ENCODE measurements around the gene GLDN.

Gene GLDN

DNA sequence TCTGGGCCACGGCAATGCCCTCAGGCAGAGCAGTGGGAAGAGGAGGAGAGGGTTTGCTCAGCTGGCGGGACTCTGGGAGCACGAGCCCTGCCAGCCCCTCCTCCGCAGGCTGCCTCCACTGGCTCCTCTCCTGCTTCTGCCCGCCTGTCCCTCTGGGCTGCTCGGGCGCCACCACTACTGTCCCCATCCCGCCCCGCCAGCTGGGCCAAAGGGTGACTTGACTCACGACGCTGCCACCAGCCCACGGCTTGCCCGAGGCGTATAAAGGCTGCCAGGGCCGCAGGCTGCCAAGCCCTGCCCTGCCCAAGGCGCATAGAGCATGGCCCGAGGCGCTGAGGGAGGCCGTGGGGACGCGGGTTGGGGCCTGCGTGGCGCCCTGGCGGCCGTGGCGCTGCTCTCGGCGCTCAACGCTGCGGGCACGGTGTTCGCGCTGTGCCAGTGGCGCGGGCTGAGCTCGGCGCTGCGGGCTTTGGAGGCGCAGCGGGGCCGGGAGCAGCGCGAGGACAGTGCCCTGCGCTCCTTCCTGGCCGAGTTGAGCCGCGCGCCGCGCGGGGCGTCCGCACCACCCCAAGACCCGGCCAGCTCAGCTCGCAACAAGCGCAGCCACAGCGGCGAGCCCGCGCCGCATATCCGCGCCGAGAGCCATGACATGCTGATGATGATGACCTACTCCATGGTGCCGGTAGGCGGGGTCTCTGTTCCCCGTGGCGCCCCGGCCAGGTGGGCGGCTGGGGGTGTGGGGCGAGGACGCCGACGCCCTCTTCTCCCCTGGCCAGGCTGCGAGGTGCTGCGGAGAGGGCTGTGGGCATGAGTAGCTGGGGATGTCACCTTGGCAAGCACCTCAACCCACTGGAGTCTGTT, at the start of gene GLDN:
Gene GLDN (plus strand): TSS at position 290 of the 861 bp plus-strand sequence. CDS start 30 bp downstream, at position 320.
- DNase-seq (ENCODE audit: low read depth in 3 of 3): no peak

DNA sequence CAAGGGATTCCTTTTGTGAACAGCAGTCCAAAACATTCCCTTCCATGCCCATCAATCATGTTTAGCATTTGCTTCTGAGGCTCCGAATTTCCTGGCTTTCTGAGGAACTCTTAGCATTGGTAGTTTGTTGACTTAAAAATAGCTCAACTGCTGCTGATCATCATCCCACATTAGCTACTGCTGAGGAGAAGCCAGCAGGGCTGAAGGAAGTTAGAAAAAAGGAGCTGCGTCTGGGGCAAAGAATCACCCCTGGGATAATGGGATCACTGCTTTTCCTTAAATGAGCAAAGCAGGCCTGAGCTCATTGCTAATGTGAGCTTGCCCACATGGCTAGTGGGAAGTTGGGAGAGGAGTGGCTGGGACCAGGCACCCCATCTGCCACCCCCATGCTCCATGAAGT, 42.8 kb upstream of the GLDN start:
- DNase-seq (ENCODE audit: low read depth in 3 of 3): no peak

DNA sequence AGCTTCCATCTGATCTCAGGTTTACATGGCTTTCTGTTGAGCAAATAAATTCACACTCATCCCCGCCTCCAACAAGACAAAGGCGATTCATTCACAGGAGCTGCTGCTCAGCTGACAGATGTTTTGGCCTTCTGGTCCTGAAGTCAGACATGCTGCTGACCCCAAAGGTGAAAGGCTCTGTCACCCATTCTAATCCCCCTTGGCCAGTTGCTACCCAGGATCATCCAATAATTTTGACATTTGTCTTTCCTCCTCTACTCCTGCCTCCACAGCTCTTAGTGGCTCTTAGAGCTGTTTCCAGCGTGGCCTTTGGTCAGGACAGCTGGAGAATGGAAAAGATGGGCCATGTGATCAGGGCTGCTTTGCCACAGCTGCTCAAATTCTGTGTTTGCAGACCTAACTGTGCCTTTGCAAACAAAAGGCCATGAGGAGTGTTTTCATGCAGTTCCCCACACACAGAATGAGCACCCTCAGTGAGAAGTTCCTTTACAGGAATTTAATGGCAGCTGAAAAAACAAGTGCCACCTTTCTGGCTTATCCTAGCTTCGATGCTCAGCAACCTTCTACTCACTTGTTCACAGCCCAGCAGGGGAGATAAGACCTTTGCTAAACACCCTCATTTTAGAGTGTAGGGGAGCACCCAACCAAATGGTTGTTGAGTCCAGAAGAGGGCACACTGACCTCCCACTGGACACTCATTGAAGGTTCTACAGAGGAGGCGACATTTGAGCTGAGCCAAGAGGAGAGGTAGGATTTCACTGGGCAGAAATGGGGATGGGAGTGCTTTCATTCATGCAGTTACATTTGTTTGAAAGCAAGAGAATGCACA, 42.1 kb upstream of the GLDN start:
- DNase-seq (ENCODE audit: low read depth in 3 of 3): no peak

DNA sequence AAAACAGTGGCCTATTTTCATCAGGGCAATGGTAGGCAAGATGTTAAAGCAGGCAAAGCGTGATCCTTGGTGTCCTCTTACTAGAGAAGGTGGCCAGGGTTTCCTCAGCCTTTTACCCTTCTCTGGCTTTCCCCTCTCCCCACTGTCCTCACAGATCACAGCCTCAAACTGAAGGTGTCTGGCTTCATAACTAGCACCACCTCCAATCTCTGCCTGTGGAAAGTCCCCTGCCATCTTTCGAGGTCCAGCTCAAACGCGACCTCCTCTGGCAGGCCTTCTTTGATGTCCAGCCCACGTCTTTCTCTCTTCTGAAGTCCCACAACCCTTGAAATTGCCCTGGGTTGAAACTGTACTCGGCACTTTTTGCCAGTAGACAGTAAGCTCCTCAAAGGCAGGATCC, 39.0 kb upstream of the GLDN start:
- DNase-seq (ENCODE audit: low read depth in 3 of 3): no peak

DNA sequence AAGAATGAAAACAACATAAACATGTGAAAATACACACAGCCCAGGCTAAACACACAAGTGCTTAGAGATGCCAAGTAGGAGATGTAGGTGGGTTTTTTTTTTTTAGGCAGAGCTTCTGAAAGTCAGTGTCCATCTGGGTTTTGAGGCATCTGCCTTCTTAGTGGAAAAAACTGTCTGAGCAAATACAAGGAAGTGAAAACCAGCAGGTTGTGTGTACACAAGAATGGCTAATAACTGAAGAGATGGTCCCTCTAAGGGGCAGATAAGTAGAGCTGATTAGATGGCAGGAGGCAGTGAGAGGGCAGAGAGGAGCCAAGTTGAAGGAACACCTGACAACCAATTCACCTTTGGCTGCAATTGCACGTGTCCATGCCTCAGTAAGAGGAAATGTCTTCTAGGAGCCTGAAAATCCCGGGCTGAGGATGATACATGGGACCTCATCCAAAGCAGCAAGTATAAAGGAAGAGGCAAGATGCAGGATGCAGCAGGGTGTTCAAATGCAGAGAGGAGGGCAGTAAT, 37.9 kb upstream of the GLDN start:
- DNase-seq (ENCODE audit: low read depth in 3 of 3): no peak

DNA sequence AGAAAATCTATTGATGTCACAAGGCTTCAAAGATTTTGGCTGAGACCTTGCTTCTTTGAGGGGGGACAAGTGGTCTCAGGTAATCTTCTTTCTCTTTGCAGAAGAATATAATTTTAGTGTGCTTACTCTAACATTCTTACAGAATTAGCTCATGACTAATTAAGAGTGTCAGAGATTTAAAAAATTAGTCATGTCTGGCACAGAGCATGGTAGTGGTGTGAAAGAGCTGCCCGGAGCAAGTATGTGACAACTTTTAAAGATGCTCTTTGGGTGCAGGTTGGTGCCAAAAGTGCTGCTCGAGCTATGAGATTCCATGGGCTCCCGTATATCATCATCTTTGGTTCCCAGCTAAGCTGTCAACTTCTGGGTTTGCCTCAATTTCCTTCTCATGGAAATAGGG, 34.1 kb upstream of the GLDN start:
- DNase-seq (ENCODE audit: low read depth in 3 of 3): no peak

DNA sequence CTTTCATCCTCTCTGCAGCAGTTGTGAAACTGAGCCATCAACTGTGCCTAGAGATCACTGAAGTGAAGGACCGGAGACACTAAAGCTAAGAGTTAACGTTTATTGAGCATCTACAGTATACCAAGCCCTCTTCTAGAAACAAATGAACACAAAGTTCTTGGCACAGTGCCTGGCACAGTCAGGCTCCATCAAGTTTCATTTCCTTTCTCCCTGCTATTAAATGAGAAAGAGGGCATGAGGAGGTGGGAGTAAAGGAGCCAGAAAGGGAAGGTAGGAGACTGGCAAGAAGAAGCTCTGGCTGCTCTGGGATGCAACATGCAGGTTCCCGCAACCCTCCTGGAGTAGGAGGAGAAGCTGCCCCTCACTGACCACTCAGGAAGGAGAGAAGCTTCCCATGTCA, 33.6 kb upstream of the GLDN start:
- no peak for DNase-seq (ENCODE audit: low read depth in 3 of 3)

DNA sequence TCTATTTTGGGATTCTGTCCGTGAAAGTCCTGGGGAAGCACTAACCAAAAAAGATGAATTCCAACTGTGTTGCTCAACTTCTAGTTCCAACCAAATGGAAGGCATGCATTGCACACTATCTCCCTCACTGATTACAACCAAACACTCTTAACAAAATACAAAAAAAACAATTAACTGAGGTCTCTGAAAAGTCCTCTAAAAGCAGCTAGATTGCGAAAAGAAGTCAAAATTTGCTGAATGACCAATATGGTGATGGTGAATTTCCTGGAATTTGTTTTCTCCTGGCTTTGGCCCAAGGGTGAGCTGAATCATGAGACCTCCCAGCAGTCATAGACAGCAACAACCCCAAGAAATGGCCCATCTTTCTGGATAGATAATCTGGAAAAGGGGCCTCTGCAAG, 31.4 kb upstream of the GLDN start:
- no peak for DNase-seq (ENCODE audit: low read depth in 3 of 3)

DNA sequence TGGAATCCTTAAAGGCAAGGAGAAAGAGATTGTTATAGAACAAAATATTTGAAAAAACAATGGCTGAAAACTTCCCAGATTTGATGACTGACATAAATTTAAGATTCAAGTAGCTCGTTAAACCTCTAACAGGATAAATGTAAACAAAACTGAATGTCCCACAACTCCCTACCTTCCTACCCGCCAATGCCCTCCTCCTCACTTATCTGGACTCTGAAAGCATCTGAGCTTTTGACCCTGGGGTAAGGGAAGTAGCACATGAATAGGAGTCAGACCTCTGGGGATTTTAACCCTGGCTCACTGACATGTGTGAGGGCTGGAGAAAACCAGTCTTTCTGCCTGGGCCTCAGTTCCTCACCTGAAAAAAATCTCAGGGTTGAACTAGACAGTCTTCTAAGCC, 29.9 kb upstream of the GLDN start:
- no peak for DNase-seq (ENCODE audit: low read depth in 3 of 3)

DNA sequence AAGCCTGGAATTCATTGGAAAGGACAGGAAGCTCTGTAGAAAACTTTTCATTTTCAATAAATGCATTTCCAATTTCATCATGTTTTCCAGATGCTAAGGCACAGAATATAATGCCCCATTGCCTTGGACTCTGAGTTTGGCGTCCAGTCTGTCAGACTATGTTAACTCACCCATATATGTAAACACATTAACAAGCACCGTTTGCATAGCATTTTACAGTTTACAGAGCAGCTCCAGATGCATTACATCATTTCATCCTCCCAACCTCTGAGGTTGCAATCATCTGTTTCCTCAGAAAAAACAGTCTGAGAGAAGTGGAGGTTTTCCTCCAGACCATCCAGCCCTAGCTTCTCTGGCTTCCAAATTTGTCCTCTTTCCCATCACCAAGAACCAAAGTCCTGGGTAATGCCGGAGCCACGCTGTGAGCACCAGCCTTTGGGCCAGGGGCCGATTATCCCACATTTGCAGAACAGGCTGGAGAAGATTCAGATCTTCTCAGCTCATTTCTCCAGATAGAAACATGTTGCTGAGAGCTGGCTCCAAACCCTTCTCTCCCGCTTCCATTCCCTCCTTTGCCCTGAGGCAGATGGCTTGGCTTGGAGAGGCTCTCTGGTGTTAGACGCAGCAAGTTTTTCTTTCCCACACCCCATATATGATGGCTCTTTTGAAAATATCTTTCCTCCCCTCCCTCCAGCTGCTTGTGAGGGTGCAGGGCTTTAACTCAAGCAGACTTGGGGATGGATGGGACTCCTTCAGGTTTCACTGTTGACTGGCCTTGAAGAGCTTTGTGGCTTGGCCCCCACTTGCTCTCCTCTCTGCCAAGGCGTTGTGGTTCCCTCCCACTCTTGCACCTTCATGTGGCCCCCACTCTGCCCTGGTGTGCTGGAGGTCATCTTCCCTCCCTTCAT, 29.0 kb upstream of the GLDN start:
- no peak for DNase-seq (ENCODE audit: low read depth in 3 of 3)

DNA sequence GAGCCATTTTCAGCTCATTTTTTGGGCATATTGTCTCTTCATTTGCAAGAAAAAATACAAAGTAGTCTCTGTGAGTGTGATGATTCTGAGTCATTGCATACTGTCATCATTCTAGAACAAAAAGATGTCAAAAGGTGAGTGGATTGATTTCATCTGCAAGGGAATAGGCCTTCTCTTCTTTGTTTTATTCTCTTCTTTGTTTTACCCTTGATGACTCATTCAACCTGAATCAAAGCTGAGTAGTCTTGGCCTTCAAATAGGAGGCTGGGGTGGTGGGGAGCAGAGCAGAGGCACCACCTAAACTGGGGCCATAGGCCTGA, 28.4 kb upstream of the GLDN start:
- DNase-seq (ENCODE audit: low read depth in 3 of 3): no peak

DNA sequence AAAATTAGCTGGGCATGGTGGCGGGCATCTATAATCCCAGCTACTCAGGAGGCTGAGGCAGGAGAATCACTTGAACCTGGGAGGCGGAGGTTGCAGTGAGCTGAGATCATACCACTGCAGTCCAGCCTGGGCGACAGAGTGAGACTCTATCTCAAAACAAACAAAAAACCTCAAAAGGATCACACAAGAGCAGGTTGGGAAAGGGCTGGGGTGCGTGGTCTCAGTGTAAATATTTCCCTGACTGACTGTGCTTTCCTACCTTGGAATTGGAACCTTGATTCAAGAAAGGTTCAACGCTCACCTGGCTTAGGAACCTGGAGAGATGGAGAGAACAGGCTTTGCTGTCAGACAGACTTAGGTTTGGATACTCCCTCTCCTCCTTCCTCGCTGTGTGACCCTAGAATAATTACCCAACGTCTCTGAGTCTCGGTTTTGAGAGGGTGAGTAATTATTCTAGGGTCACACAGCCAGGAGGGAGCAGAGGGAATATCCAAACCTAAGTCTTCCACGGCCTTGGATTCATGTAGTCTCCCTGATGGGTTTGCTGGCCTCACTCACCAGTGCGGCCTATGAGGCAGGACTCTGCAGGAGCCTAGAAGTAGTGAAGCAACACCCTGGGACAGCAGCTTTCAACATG, 27.7 kb upstream of the GLDN start:
- DNase-seq (ENCODE audit: low read depth in 3 of 3): no peak

DNA sequence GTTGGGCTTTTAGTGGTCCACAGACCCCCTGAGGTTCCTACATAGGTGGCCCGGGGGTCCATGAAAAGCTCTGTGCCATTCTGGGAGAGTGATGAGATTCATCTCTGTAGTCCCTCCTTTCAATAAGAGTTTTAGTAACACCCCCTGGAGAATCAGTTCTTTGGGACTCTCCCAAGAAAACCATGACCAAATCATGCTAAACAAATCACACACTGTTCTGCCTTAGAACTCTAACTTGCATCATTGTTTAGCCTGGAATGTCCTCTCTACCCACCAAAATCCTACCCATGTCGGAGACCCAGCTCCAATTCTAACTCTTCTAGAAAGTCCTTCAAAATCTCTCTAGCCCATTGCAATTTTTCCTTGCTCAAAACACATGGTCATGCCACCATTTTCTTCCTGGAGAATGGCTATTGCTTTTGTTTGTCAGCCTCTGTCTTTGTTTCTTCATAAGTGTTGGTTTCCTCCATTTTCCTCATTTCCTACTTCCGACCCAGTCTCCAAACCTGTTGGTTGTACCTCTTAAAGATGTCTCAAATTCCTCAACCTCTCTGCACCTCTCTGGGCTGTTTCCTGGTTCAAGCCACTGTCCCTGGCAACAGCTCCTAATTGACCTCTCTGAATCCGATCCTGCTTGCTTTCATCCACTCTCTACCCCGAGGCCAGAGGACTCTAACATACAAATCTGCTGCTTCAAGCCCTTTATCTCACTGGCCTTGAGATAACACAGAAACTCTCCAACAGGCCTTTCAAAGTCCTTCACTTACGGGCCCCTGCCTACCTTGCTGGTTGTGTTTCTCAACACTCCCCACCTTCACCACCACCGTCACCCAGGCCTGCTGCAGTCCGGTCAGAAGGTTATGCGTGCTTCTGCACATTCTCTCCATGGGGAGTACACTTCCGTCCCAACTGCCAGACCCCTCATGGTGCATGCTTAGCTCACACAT, 26.8 kb upstream of the GLDN start:
- DNase-seq (ENCODE audit: low read depth in 3 of 3): no peak

DNA sequence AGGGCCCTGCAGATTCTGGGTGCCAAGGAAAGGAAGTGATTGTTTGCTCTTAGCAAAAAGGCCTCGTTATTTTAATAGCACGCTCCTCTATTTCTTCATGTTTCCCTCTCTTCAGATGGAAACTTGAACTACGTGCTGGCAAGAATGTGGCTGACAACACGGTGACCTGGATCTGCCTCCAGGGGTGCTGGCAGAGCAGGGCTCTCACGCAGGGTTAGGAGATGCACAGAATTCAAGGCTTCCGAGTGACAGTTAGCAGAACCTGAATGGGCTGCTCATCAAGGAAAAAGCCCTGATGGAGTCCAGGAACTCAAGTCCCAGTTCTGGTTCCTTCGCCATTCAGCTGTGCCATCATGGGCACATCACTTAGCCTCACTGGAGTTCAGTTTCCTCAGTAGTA, 25.7 kb upstream of the GLDN start:
- DNase-seq (ENCODE audit: low read depth in 3 of 3): no peak

DNA sequence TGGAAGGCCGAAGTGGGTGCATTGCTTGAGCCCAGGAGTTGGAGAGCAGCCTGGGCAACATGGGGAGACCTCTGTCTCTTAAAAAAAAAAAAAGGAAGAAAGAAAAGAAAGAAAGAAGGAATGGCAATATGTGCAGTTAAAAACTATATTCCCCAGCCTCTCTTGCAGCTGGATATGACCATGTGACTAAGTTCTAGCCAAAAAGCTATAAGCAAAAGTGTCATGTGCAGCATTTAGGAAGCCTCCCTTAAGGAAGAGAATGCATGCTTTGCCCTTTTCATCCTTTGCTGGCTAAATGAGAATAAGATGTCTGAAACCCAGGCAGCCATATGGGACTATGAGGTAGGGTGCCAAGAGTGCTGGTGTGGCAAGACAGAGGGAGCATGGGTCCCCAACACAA, 24.8 kb upstream of the GLDN start:
- no peak for DNase-seq (ENCODE audit: low read depth in 3 of 3)

DNA sequence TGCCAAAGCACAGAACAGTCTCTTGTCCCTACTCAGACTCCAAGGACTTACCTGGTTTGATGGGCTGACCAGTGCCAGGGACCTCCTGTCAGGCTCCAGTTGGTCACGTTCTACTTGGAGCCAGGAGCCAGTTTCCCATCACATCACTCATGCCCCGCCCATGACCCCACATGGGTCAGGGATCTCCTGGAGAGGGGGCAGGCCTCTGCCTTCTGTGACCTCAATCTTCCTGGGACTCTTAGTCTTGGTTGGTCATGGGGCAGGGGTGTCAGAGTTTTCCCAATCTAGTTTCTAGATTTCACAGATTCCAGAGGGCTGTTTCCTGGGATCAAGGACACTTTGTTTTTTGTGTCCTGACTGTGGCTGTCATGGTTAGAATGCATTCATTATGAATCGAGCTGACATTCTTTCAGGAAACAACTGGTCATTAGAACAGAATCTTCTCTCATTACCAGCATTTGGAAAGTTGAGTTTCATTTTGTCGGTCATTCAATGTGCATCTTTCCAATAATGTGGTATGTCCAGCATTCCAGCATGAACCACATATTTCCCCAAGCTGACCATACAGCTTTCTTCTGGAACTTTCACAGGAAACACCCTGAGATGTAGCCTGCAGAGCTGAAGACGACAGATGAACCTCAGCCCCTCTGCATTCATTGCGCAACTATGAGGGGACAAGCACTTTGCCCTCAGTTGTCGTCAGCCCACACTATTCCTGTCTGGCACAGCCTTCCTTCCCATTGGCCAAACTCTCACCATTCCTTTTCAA, 22.9 kb upstream of the GLDN start:
- no peak for DNase-seq (ENCODE audit: low read depth in 3 of 3)

DNA sequence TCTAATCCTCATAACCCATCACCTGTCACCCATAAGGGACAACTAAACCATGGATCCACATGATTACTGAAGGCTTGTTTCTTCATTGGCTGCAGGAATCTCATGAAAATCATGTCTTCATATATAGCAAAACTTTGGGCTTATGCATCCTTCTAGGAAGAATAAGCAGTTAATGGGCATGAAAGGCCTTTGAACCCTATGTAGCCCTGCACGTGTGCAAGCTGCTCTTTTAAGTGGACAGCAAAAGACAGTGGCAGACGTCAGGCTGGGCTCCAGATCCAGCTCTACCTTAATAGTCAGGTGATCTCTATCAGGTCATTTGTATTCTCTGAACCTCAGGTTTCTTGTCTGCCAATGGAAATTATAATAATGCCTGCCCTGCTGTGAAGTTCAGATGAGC, 21.9 kb upstream of the GLDN start:
- no peak for DNase-seq (ENCODE audit: low read depth in 3 of 3)

DNA sequence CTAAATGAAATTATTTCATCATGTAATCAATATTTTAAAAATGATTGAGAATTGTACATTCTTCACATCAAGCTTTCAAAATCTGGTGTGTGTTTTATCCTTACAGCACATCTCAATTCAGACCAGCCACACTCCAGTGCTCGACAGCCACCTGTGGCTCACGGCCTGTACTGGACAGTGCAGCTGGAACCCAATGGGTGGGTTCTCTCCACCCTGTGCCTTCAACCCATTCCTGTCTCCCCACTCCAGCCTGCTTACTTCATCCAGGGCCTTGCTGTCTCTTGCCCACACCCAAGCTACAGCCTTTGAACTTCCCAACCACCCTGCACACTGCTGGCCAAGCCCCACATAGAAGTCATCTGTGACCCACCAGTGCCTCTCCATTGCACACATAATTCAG, 20.6 kb upstream of the GLDN start:
- DNase-seq (ENCODE audit: low read depth in 3 of 3): no peak

DNA sequence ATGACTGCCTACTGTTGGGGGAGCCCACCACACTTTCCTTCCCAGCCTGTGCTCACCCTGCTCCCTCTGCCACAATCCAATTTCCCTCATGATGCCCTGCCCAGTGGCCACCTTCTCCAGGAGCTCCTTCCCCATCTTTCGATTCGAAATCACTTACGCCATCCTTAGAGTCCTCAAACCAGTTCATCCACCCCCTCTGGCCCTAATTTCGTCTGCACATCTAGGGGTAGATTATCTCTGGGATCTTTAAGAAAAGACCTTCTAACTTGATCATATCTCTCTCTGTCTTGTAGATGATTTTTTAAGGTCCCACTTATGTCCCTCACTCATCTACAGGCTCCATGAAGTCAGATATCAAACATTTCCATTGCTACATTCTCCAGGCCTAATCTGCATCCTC, 20.1 kb upstream of the GLDN start:
- no peak for DNase-seq (ENCODE audit: low read depth in 3 of 3)

Measured in stimulated activated CD4-positive, alpha-beta T cell treated with anti-CD3 and anti-CD28 coated beads, TNF-alpha, amount 100 ng/mL, for 48 hours (primary cell).